ENCODE measurements around the gene CYP21A2.

DNA sequence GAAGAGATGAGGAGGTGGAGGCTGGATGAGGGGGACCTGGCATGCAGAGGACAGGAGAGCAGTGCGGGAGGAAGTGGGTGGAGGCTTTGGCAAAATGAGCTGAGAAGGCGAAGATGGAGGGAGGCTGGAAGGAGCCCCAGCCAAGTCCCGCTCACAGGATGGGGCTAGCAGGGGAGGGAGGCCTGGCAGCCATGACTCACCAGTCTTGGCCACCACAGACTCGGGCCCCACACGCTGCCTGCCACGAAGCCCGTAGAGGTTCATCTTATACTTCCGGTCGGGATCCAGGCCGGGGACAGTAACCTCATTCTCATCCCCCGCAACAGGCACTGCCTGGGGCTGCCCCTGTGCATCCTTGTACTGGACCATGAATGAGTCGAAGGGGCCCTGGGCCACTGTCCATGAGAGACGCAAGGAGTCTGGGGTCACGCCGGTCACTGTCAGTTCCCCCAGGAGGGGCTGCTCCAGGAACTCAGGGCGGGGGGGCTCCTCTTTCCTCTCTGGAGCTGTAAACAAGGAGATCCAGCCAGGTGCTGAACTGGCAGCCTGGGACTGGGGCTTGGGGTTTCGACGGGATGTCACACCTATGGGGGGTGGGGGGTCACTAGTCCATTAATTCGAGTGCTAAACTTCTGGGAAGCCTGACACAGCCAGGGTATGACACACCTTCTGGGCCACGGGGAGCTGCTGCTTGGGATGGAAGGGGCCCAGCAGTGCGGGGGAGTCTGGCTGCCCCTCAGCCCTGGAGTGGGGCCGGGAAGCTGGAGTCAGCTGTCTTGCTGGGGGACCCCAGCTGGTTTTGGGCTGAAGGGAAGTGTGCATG, 43.2 kb downstream of the CYP21A2 start:
- TF ChIP-seq, protein P1, sequence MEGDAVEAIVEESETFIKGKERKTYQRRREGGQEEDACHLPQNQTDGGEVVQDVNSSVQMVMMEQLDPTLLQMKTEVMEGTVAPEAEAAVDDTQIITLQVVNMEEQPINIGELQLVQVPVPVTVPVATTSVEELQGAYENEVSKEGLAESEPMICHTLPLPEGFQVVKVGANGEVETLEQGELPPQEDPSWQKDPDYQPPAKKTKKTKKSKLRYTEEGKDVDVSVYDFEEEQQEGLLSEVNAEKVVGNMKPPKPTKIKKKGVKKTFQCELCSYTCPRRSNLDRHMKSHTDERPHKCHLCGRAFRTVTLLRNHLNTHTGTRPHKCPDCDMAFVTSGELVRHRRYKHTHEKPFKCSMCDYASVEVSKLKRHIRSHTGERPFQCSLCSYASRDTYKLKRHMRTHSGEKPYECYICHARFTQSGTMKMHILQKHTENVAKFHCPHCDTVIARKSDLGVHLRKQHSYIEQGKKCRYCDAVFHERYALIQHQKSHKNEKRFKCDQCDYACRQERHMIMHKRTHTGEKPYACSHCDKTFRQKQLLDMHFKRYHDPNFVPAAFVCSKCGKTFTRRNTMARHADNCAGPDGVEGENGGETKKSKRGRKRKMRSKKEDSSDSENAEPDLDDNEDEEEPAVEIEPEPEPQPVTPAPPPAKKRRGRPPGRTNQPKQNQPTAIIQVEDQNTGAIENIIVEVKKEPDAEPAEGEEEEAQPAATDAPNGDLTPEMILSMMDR (IDR thresholded peaks at IDR 0.05 in 4 of 5, conservative IDR thresholded peaks at IDR 0.05 in 1 of 5) = no peak
- no peak for TF ChIP-seq POLR2A (IDR thresholded peaks at IDR 0.05)
